MM.1S (cell line): ENCODE measurements around the gene DLG3.

Experiments used
- DNase-seq: peaks from one replicate; pipeline ENCODE4 v3.0.0-alpha.2; 2015
- H2AFZ ChIP-seq: fragments of 300-600 bp; sonication (generic); 2 replicates; pipeline ENCODE4 v1.6.0; 2016; ENCODE audit warnings: antibody characterized with exemption, low read length
- H3F3A ChIP-seq: fragments of 300-600 bp; sonication (generic); 2 replicates; pipeline ENCODE4 v1.6.1; 2016; ENCODE audit warnings: mild to moderate bottlenecking, antibody characterized with exemption, low read length, moderate library complexity, mixed read lengths; ENCODE audit not compliant: insufficient read depth
- H3K27ac ChIP-seq: fragments of 300-600 bp; sonication (generic); 2 replicates; pipeline ENCODE4 v1.5.1; 2016; ENCODE audit warnings: mild to moderate bottlenecking, low read length
- H3K27me3 ChIP-seq: fragments of 300-600 bp; sonication (generic); replicated peaks from 2 replicates; pipeline ENCODE4 v1.6.0; 2016; ENCODE audit warnings: low read length; ENCODE audit not compliant: insufficient read depth
- H3K36me3 ChIP-seq: fragments of 300-600 bp; sonication (generic); replicated peaks from 2 replicates; pipeline ENCODE4 v1.6.1; 2016; ENCODE audit warnings: mild to moderate bottlenecking, low read length, mixed read lengths; ENCODE audit not compliant: insufficient read depth
- H3K4me1 ChIP-seq: fragments of 300-600 bp; sonication (generic); 2 replicates; pipeline ENCODE4 v1.6.1; 2016; ENCODE audit warnings: low read length, mixed read lengths
- H3K4me2 ChIP-seq: fragments of 300-600 bp; sonication (generic); 2 replicates; pipeline ENCODE4 v1.6.0; 2016; ENCODE audit warnings: low read depth, low read length
- H3K4me3 ChIP-seq: fragments of 300-600 bp; sonication (generic); 2 replicates; pipeline ENCODE4 v1.5.1; 2016; ENCODE audit warnings: low read length, mixed read lengths
- H3K79me2 ChIP-seq: fragments of 300-600 bp; sonication (generic); 2 replicates; pipeline ENCODE4 v1.6.1; 2016; ENCODE audit warnings: mixed run types, low read length, mixed read lengths
- H3K9ac ChIP-seq: fragments of 300-600 bp; sonication (generic); 2 replicates; pipeline ENCODE4 v1.6.1; 2016; ENCODE audit warnings: low read length, mixed read lengths
- H3K9me2 ChIP-seq: fragments of 300-600 bp; sonication (generic); replicated peaks from 2 replicates; pipeline ENCODE4 v1.6.1; 2016; ENCODE audit warnings: mild to moderate bottlenecking, low read length, mixed read lengths; ENCODE audit not compliant: insufficient read depth
- H3K9me3 ChIP-seq: fragments of 300-600 bp; sonication (generic); replicated peaks from 2 replicates; pipeline ENCODE4 v1.6.1; 2016; ENCODE audit warnings: mild to moderate bottlenecking, low read length, mixed read lengths; ENCODE audit not compliant: insufficient read depth
- H4K20me1 ChIP-seq: fragments of 300-600 bp; sonication (generic); 2 replicates; pipeline ENCODE4 v1.6.1; 2016; ENCODE audit warnings: mild to moderate bottlenecking, low read length, moderate library complexity, mixed read lengths; ENCODE audit not compliant: insufficient read depth
- CTCF ChIP-seq: fragments of 300-600 bp; sonication (generic); IDR thresholded peaks from 2 replicates; pipeline ENCODE4 v1.5.1; 2016; ENCODE audit warnings: antibody characterized with exemption, low read length, mixed read lengths
- EZH2 ChIP-seq: fragments of 300-600 bp; sonication (generic); optimal IDR thresholded peaks from 2 replicates; pipeline ENCODE3; 2017; ENCODE audit warnings: low read depth, mild to moderate bottlenecking, antibody characterized with exemption, low read length, mixed read lengths
- EZH2phosphoT487 ChIP-seq: fragments of 300-600 bp; sonication (generic); IDR thresholded peaks from 2 replicates; pipeline ENCODE4 v1.6.1; 2018; ENCODE audit warnings: antibody characterized with exemption, low read length

Gene DLG3

GRCh38 chrX:70479922-70480659 lies 35.5 kb downstream of the DLG3 start:
- H3F3A ChIP-seq: no peaks in the 10 kb centered on the region
- TF ChIP-seq EZH2 (no peak), EZH2phosphoT487 (no peak), CTCF (no peak)
- H3K36me3 ChIP-seq: no peaks in the 10 kb centered on the region
- H3K9ac ChIP-seq: no peak overlapping the region
- H3K27me3 ChIP-seq: no peaks in the 10 kb centered on the region
- H3K9me3 ChIP-seq: no peaks in the 10 kb centered on the region
- H3K4me2 ChIP-seq: no peak overlapping the region
- H3K27ac ChIP-seq: no peak overlapping the region
- no peak overlapping the region for H3K4me3 ChIP-seq
- H2AFZ ChIP-seq: no peak overlapping the region
- no peak for DNase-seq
- no peaks in the 10 kb centered on the region for H3K9me2 ChIP-seq
- H4K20me1 ChIP-seq: no peaks in the 10 kb centered on the region
- no peaks in the 10 kb centered on the region for H3K4me1 ChIP-seq
- no peaks in the 10 kb centered on the region for H3K79me2 ChIP-seq

- Histone ChIP-seq H3K4me2 (no peak overlapping the region), H3F3A (no peaks in the 10 kb centered on the region), H3K4me1 (no peaks in the 10 kb centered on the region), H3K4me3 (no peak overlapping the region), H4K20me1 (no peaks in the 10 kb centered on the region), H3K36me3 (no peaks in the 10 kb centered on the region), H3K27me3 (no peaks in the 10 kb centered on the region), H2AFZ (no peak overlapping the region), H3K9ac (no peak overlapping the region), H3K9me3 (no peaks in the 10 kb centered on the region), H3K9me2 (no peaks in the 10 kb centered on the region), H3K79me2 (no peaks in the 10 kb centered on the region), H3K27ac (no peak overlapping the region)
- DNase-seq: no peak
- TF ChIP-seq EZH2 (no peak), EZH2phosphoT487 (no peak), CTCF (no peak)
These were observed 36.0 kb downstream of the DLG3 start for GRCh38 chrX:70480660-70481018.

GRCh38 chrX:70481471-70482270 lies 37.0 kb downstream of the DLG3 start:
- H3K79me2 ChIP-seq: no peaks in the 10 kb centered on the region
- TF ChIP-seq CTCF (no peak), EZH2 (no peak), EZH2phosphoT487 (no peak)
- no peaks in the 10 kb centered on the region for H3F3A ChIP-seq
- H3K36me3 ChIP-seq: no peaks in the 10 kb centered on the region
- H3K4me1 ChIP-seq: no peaks in the 10 kb centered on the region
- DNase-seq: no peak
- H3K27me3 ChIP-seq: no peaks in the 10 kb centered on the region
- no peaks in the 10 kb centered on the region for H3K9me3 ChIP-seq
- H3K9me2 ChIP-seq: no peaks in the 10 kb centered on the region
- H3K27ac ChIP-seq: no peak overlapping the region
- H3K9ac ChIP-seq: no peak overlapping the region
- H3K4me2 ChIP-seq: no peak overlapping the region
- H3K4me3 ChIP-seq: no peak overlapping the region
- no peaks in the 10 kb centered on the region for H4K20me1 ChIP-seq
- H2AFZ ChIP-seq: no peak overlapping the region
